Mammary epithelial cell (primary cell): ENCODE data around the gene AKIRIN2.

Source experiments
- EZH2 ChIP-seq: IDR thresholded peaks from 2 replicates; pipeline ENCODE4 v1.6.1; 2012; ENCODE audit warnings: low read length, inconsistent platforms, borderline replicate concordance
- TF ChIP-seq, protein P1 (sequence below), 2 donors: IDR thresholded peaks in 1 of 2; conservative IDR thresholded peaks in 1 of 2; 2 replicates each; pipeline ENCODE4 v1.5.1; 2011 to 2012; ENCODE audit warnings: inconsistent platforms in 2 of 2, low read length in 2 of 2, mild to moderate bottlenecking in 2 of 2, control low read depth in 1 of 2, low read depth in 1 of 2; ENCODE audit not compliant: insufficient read depth in 1 of 2; ENCODE audit errors: extremely low read depth in 1 of 2

DNA sequence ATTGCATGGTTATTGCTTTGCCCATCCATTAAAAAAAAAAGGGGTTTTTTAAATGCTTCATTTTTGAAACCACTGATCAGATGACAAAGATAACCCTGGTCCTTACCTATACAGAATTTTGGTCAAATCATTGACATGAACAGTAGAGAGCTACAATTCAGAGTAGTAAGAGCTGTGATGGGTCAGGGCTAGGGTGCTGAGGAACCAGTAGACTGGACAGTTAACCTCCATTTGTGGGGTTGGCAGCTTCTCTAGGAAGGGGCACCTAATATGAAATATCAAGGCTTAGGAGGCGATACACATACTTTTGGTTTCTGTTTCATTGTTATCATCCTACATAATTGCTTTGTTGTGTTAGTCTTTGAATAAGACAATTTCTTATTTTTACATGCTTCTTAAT lies 57.0 kb downstream of the AKIRIN2 start:
- TF ChIP-seq, protein P1, sequence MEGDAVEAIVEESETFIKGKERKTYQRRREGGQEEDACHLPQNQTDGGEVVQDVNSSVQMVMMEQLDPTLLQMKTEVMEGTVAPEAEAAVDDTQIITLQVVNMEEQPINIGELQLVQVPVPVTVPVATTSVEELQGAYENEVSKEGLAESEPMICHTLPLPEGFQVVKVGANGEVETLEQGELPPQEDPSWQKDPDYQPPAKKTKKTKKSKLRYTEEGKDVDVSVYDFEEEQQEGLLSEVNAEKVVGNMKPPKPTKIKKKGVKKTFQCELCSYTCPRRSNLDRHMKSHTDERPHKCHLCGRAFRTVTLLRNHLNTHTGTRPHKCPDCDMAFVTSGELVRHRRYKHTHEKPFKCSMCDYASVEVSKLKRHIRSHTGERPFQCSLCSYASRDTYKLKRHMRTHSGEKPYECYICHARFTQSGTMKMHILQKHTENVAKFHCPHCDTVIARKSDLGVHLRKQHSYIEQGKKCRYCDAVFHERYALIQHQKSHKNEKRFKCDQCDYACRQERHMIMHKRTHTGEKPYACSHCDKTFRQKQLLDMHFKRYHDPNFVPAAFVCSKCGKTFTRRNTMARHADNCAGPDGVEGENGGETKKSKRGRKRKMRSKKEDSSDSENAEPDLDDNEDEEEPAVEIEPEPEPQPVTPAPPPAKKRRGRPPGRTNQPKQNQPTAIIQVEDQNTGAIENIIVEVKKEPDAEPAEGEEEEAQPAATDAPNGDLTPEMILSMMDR (conservative IDR thresholded peaks at IDR 0.05 in 1 of 2, IDR thresholded peaks at IDR 0.05 in 1 of 2; ENCODE audit: extremely low read depth in 1 of 2, insufficient read depth in 1 of 2, low read depth in 1 of 2, low read length in 2 of 2) = no peak
- no peak for TF ChIP-seq EZH2
